Progenitor cell of endocrine pancreas (in vitro differentiated cells): ENCODE results near the gene IAPP. TPM values are rescaled to one million over a fixed set of nuclear protein-coding genes. Genes with fewer than 3 reads are reported as not detected.

ENCODE experiments used
- DNase-seq: peaks from one replicate; pipeline ENCODE4 v3.0.0; 2021; ENCODE audit warnings: low spot score; ENCODE audit not compliant: unreplicated experiment
- H3K27ac Mint-ChIP-seq: 2 replicates; pipeline ENCODE4 v1.8.0; 2021; ENCODE audit warnings: mild to moderate bottlenecking, moderate library complexity, mixed read lengths
- H3K27me3 Mint-ChIP-seq: 2 replicates; pipeline ENCODE4 v1.8.0; 2021; ENCODE audit warnings: mixed read lengths
- H3K36me3 Mint-ChIP-seq: 2 replicates; pipeline ENCODE4 v1.8.0; 2022; ENCODE audit warnings: mixed read lengths; ENCODE audit not compliant: insufficient read depth
- H3K4me1 Mint-ChIP-seq: 2 replicates; pipeline ENCODE4 v1.8.0; 2021; ENCODE audit warnings: low read depth, mixed read lengths
- H3K4me3 Mint-ChIP-seq: 2 replicates; pipeline ENCODE4 v1.8.0; 2021; ENCODE audit warnings: low read depth, mild to moderate bottlenecking, moderate library complexity, mixed read lengths
- H3K9me3 Mint-ChIP-seq: 2 replicates; pipeline ENCODE4 v1.8.0; 2021; ENCODE audit warnings: low read depth, mixed read lengths
- long read RNA-seq: library from polyadenylated mRNA; unstranded; transcript quantifications from one replicate; pipeline ENCODE4 v2.0.0, GENCODE V29; 2020
- total RNA-seq: library from RNA; stranded (reverse); gene quantifications from 2 replicates; pipeline ENCODE4 v1.2.1, GENCODE V29; 2021
- TF ChIP-seq, protein P1 (sequence below): fragments of 200-600 bp; sonication (generic); IDR thresholded peaks from one replicate; pipeline ENCODE4 v1.5.0; 2021; ENCODE audit warnings: antibody characterized with exemption, mild to moderate bottlenecking; ENCODE audit not compliant: unreplicated experiment

Gene IAPP
- total RNA-seq: 0.24 TPM in 1 of 2 replicates, not detected in the other
- long read RNA-seq: 0 reads

DNA sequence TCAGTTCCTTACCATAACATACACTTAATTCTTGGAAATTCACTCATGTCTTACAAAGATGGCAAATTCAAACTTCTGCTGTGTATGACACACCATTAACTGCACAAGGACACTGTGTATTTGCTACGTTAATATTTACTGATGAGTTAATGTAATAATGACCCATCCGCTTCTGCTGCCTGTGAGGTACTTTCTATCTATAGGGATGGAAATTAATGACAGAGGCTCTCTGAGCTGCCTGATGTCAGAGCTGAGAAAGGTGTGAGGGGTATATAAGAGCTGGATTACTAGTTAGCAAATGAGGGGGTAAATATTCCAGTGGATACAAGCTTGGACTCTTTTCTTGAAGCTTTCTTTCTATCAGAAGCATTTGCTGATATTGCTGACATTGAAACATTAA lies at the start of gene IAPP:
Gene IAPP, plus strand, starts transcription at position 301 of the 400 bp plus-strand sequence. CDS start 450 bp downstream, outside the sequence.
- TF ChIP-seq, protein P1, sequence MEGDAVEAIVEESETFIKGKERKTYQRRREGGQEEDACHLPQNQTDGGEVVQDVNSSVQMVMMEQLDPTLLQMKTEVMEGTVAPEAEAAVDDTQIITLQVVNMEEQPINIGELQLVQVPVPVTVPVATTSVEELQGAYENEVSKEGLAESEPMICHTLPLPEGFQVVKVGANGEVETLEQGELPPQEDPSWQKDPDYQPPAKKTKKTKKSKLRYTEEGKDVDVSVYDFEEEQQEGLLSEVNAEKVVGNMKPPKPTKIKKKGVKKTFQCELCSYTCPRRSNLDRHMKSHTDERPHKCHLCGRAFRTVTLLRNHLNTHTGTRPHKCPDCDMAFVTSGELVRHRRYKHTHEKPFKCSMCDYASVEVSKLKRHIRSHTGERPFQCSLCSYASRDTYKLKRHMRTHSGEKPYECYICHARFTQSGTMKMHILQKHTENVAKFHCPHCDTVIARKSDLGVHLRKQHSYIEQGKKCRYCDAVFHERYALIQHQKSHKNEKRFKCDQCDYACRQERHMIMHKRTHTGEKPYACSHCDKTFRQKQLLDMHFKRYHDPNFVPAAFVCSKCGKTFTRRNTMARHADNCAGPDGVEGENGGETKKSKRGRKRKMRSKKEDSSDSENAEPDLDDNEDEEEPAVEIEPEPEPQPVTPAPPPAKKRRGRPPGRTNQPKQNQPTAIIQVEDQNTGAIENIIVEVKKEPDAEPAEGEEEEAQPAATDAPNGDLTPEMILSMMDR: no peak
- no peak for DNase-seq
- peaks cover 33% of the 10 kb centered on the region for H3K27me3 Mint-ChIP-seq
- H3K9me3 Mint-ChIP-seq: no peaks in the 10 kb centered on the region
- no peaks in the 10 kb centered on the region for H3K36me3 Mint-ChIP-seq
- H3K4me1 Mint-ChIP-seq: peaks cover 14% of the 10 kb centered on the region
- H3K4me3 Mint-ChIP-seq: no peak within 1 kb of the TSS
- H3K27ac Mint-ChIP-seq: no peak within 1 kb of the TSS

DNA sequence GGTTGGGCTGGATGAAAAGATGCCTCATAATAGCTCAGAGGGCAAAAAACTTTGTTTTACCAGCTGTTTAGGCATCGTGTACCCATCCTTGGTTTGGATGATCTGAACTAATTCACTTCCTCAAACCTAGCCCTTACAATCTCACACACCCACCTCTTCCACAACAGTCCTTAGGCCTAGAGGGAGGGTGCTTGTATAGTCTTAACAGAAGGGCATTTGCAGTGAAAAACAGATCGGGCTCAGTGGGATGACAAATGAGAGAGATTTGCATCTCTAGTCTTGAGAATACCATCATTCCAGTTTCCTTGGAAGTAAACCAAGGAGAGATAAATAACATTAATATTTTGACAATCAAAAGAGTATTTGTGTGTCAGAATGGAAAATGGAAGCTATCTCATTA lies 49.0 kb upstream of the IAPP start:
- Mint-ChIP-seq H3K4me3 (no peak overlapping the region), H3K9me3 (peaks cover 28% of the 10 kb centered on the region), H3K27ac (no peak overlapping the region), H3K36me3 (peaks cover 14% of the 10 kb centered on the region), H3K27me3 (no peaks in the 10 kb centered on the region), H3K4me1 (no peaks in the 10 kb centered on the region)
- DNase-seq: no peak
- TF ChIP-seq, protein P1: no peak

DNA sequence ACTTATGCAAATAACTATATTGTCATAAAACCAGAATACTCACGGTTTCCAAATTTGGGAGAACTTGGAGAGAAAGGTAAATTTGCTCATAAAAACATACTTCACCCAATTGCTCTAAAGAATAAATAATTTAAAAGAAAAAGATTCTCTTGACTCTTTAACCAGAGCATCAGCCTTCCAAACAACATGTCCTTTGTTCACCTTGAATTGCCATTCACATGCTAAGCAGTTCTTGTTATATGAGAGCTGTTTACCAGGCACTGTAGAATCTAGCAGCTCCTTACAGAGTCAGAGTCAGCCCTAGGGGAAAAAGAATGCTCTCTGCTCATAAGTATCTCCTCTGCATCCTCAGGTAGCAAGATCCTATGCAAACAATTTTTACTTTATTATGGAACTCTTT lies 48.2 kb upstream of the IAPP start:
- Mint-ChIP-seq H3K27me3 (no peaks in the 10 kb centered on the region), H3K4me3 (no peak overlapping the region), H3K4me1 (no peaks in the 10 kb centered on the region), H3K9me3 (peaks cover 34% of the 10 kb centered on the region), H3K36me3 (peaks cover 18% of the 10 kb centered on the region), H3K27ac (no peak overlapping the region)
- TF ChIP-seq, protein P1: no peak
- no peak for DNase-seq

DNA sequence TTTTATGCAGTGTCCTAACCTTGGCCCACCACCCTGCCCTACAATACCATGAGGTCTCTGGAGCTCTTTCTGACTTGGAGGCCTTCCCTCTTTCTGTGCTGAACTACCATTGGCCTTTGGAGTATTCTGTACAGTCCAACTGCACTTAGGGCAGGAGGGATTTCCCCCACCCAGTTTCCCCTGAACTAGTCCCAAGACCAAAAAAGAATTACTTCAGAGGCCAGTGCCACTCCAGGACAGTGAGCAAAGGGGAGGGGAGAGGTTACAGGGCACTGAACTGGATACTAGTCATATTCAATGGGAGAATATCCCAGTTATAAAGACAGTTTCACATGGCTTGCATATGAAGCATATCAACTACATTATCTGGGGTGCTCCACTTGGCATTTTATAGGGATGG lies 44.1 kb upstream of the IAPP start:
- H3K9me3 Mint-ChIP-seq: peaks cover 61% of the 10 kb centered on the region
- H3K36me3 Mint-ChIP-seq: peaks cover 35% of the 10 kb centered on the region
- DNase-seq: no peak
- H3K4me1 Mint-ChIP-seq: no peaks in the 10 kb centered on the region
- no peaks in the 10 kb centered on the region for H3K27me3 Mint-ChIP-seq
- H3K27ac Mint-ChIP-seq: no peak overlapping the region
- H3K4me3 Mint-ChIP-seq: no peak overlapping the region
- TF ChIP-seq, protein P1: no peak

DNA sequence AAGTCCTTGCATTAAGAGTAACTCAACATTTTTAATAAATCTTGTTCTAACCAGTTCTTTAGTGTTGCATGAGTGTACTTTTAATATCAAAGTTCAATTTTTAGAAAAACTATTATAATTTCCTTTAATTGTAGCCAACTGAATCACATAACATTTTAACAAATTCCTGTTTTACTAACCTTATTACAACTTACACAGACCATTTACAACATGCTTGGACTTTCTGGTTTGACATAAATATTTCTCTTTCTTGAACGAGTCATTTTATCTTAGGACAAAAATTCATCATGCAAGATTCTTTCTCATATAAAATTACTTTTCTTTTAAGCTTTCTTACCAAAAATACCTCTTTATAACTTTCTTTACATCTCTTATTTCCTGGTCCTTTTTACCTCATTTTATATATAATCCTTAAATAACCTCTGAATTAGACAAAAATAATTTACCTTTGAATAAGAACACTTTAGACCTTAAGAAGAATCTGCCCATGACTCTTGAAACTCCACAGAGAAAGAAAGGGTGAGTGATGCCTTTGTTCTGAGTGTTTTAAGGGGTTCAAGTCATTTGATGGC lies 41.9 kb upstream of the IAPP start:
- Mint-ChIP-seq H3K27ac (no peak overlapping the region), H3K9me3 (peaks cover 63% of the 10 kb centered on the region), H3K4me1 (no peaks in the 10 kb centered on the region), H3K27me3 (no peaks in the 10 kb centered on the region), H3K36me3 (peaks cover 39% of the 10 kb centered on the region), H3K4me3 (no peak overlapping the region)
- TF ChIP-seq, protein P1: no peak
- no peak for DNase-seq
